HepG2 (cell line): ENCODE results near the gene FCGBP. TPM values are rescaled to one million over a fixed set of nuclear protein-coding genes. Genes with fewer than 3 reads are reported as not detected.

ENCODE experiments used
- ATF7 ChIP-seq, 2 experiments: fragments of 450-650 bp in 1 of 2; sonication (generic) in 1 of 2; formaldehyde crosslinking in 1 of 2; IDR thresholded peaks; 2 replicates each; pipeline versions ENCODE4 v1.4.0 to v1.6.1; 2016 to 2020; ENCODE audit warnings: antibody characterized with exemption in 1 of 2, mild to moderate bottlenecking in 1 of 2, missing genetic modification reagents in 1 of 2
- CHD2 ChIP-seq: IDR thresholded peaks from 2 replicates; pipeline ENCODE4 v1.6.1; 2011; ENCODE audit warnings: low read depth, low read length, improper control_type of control experiment
- FLYWCH1 ChIP-seq: sonication (generic); formaldehyde crosslinking; IDR thresholded peaks from 2 replicates; pipeline ENCODE4 v1.8.1; 2023; ENCODE audit warnings: mild to moderate bottlenecking, missing genetic modification reagents
- IRF2 ChIP-seq: IDR thresholded peaks from 2 replicates; pipeline ENCODE4 v1.6.1; 2018; ENCODE audit warnings: missing genetic modification reagents, missing compliant biosample characterization
- JUNB ChIP-seq: sonication (generic); formaldehyde crosslinking; IDR thresholded peaks from 2 replicates; pipeline ENCODE4 v1.8.0; 2022; ENCODE audit warnings: missing genetic modification reagents, mild to moderate bottlenecking, borderline replicate concordance
- PHF5A ChIP-seq: IDR thresholded peaks from one replicate; pipeline ENCODE4 v1.6.1; 2018; ENCODE audit warnings: low read depth, missing genetic modification reagents; ENCODE audit not compliant: unreplicated experiment
- POLR2AphosphoS2 ChIP-seq: IDR thresholded peaks from 2 replicates; pipeline ENCODE4 v1.6.1; 2011; ENCODE audit warnings: low read depth, low read length, improper control_type of control experiment
- RFX5 ChIP-seq: IDR thresholded peaks from 2 replicates; pipeline ENCODE4 v1.6.1; 2011; ENCODE audit warnings: low read depth, low read length, improper control_type of control experiment
- SMYD3 ChIP-seq: sonication (generic); formaldehyde crosslinking; IDR thresholded peaks from 2 replicates; pipeline ENCODE4 v1.8.1; 2023; ENCODE audit warnings: mild to moderate bottlenecking, missing genetic modification reagents
- SRSF1 ChIP-seq: fragments of 200-400 bp; formaldehyde crosslinking; optimal IDR thresholded peaks from 2 replicates; pipeline ENCODE3; 2017; ENCODE audit warnings: mild to moderate bottlenecking, low read depth, low read length, moderate library complexity
- TMF1 ChIP-seq: sonication (generic); formaldehyde crosslinking; IDR thresholded peaks from 2 replicates; pipeline ENCODE4 v1.8.1; 2022; ENCODE audit warnings: low read depth, missing genetic modification reagents
- ZFYVE20 ChIP-seq: sonication (generic); formaldehyde crosslinking; IDR thresholded peaks from 2 replicates; pipeline ENCODE4 v1.8.0; 2023; ENCODE audit warnings: low read depth, mild to moderate bottlenecking, moderate library complexity, missing genetic modification reagents, borderline replicate concordance
- ZNF121 ChIP-seq: sonication (generic); formaldehyde crosslinking; IDR thresholded peaks from 2 replicates; pipeline ENCODE4 v1.5.0; 2020; ENCODE audit warnings: mild to moderate bottlenecking, missing genetic modification reagents
- ZNF234 ChIP-seq: sonication (generic); formaldehyde crosslinking; conservative IDR thresholded peaks from 2 replicates; pipeline ENCODE4 v1.5.1; 2020; ENCODE audit warnings: mild to moderate bottlenecking, missing genetic modification reagents
- ZNF235 ChIP-seq: sonication (generic); formaldehyde crosslinking; IDR thresholded peaks from 2 replicates; pipeline ENCODE4 v1.8.1; 2023; ENCODE audit warnings: mild to moderate bottlenecking, missing genetic modification reagents, borderline replicate concordance
- ZNF256 ChIP-seq: sonication (generic); formaldehyde crosslinking; conservative IDR thresholded peaks from 2 replicates; pipeline ENCODE4 v1.4.0; 2020; ENCODE audit warnings: missing genetic modification reagents
- ZNF354B ChIP-seq: sonication (generic); formaldehyde crosslinking; IDR thresholded peaks from 2 replicates; pipeline ENCODE4 v1.8.0; 2022; ENCODE audit warnings: mild to moderate bottlenecking, missing genetic modification reagents
- ZNF616 ChIP-seq: sonication (generic); formaldehyde crosslinking; IDR thresholded peaks from 2 replicates; pipeline ENCODE4 v1.5.0; 2020; ENCODE audit warnings: low read depth, mild to moderate bottlenecking, missing genetic modification reagents
- ZNF670 ChIP-seq: sonication (generic); formaldehyde crosslinking; IDR thresholded peaks from 2 replicates; pipeline ENCODE4 v1.8.0; 2022; ENCODE audit warnings: mild to moderate bottlenecking, missing genetic modification reagents, borderline replicate concordance
- ZSCAN29 ChIP-seq: sonication (generic); formaldehyde crosslinking; conservative IDR thresholded peaks from 2 replicates; pipeline ENCODE4 v1.4.0; 2020; ENCODE audit warnings: mild to moderate bottlenecking, missing genetic modification reagents
- polyA plus RNA-seq, 8 experiments: library from polyadenylated mRNA; depleted of rRNA in 3 of 8; stranded (reverse) in 7 of 8; unstranded in 1 of 8; fragments of >200 nt; fragmentation: Illumina TruSeq in 4 of 8; extraction: Trizol in 4 of 8; gene quantifications; 2 replicates each; pipeline versions ENCODE4 v1.2.1 to v1.2.3, GENCODE V29; 2011 to 2016; ENCODE audit warnings: low read depth in 4 of 8, missing spikeins in 1 of 8, mixed read lengths in 1 of 8; ENCODE audit not compliant: insufficient read depth in 1 of 8
- total RNA-seq, 5 experiments: library from RNA; depleted of rRNA; stranded (reverse); fragments of >200 nt; fragmentation: Illumina TruSeq; extraction: Trizol; gene quantifications; 2 replicates each; pipeline ENCODE4 v1.2.3, GENCODE V29; 2016; ENCODE audit warnings: low read depth in 1 of 5
- TF ChIP-seq, protein P1 (sequence below): sonication (generic); formaldehyde crosslinking; IDR thresholded peaks from 2 replicates; pipeline ENCODE4 v1.5.0; 2020; ENCODE audit warnings: mild to moderate bottlenecking, missing genetic modification reagents, borderline replicate concordance
- TF ChIP-seq, protein P2 (sequence below): IDR thresholded peaks from 2 replicates; pipeline ENCODE4 v1.6.1; 2016; ENCODE audit warnings: missing biosample characterization, missing genetic modification reagents, low read depth
- TF ChIP-seq, protein P3 (sequence below): sonication (generic); formaldehyde crosslinking; IDR thresholded peaks from 2 replicates; pipeline ENCODE4 v1.8.0; 2022; ENCODE audit warnings: missing genetic modification reagents, mild to moderate bottlenecking, inconsistent platforms, borderline replicate concordance

Gene FCGBP
- total and polyA plus RNA-seq, 2 of the 13 experiments (the other 11 are each of a cell fraction or from before 2014, with no cell fraction given), result 1.3 to 7.0 TPM

DNA sequence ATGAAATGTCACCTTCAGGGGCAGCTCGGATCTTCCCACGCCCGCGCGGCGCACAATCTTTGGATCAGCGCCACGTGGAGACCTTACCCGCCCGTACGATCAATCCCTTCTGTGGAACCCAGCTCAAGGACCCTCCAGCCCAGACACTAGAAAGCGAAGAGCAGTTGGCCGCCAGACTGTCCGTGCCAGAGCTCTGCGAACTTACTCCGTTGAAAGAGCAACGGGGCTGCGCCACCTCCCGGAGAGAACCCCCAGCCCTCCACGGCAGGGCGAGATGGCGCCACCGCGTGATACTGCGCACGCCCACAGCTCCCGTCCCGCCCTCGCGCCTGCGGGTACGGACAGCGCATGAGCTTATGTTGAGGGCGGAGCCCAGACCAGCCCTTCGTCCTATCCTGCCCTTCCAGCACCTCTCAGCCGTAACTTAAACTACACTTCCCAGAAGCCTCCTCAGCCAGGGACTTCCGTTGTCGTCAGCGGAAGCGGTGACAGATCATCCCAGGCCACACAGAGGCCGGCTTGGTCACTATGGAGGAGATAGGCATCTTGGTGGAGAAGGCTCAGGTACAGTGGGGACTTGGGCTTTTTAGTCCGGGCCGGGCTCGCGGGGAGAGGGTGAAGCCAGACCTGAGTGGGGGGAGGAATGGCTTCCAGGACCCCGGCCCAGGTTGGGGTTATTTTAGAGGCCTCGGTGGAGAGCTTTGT lies 36.4 kb upstream of the FCGBP start, which contains the start of gene PSMC4 (continued):
- TF ChIP-seq ATF7 (IDR thresholded peaks at IDR 0.05) (0 out of 2 replicates have a peak, but pooled peaks have one; percentile 12), ATF7 (CRISPR knock-in tag; IDR thresholded peaks at IDR 0.05) (no peak), ZSCAN29 (CRISPR knock-in tag) (no peak), FLYWCH1 (no peak), SRSF1 (peak; percentile 66), ZNF670 (CRISPR knock-in tag) (no peak), ZNF235 (CRISPR knock-in tag) (no peak), TMF1 (CRISPR knock-in tag) (no peak; the same call in 1 of the 2 replicates), RFX5 (peak; percentile 17; the same call in 1 of the 2 replicates), ZNF234 (CRISPR knock-in tag) (no peak), ZNF354B (CRISPR knock-in tag) (no peak), ZNF256 (CRISPR knock-in tag) (peak; percentile 74; the same call in 1 of the 2 replicates), ZFYVE20 (CRISPR knock-in tag) (no peak), CHD2 (no peak; the same call in 1 of the 2 replicates), SMYD3 (CRISPR knock-in tag) (no peak), ZNF616 (CRISPR knock-in tag) (no peak), JUNB (CRISPR knock-in tag) (no peak), IRF2 (CRISPR knock-in tag) (peak; percentile 96), PHF5A (CRISPR knock-in tag) (peak; percentile 85), ZNF121 (no peak; the same call in 1 of the 2 replicates), POLR2AphosphoS2 (no peak)
- TF ChIP-seq, protein P1, sequence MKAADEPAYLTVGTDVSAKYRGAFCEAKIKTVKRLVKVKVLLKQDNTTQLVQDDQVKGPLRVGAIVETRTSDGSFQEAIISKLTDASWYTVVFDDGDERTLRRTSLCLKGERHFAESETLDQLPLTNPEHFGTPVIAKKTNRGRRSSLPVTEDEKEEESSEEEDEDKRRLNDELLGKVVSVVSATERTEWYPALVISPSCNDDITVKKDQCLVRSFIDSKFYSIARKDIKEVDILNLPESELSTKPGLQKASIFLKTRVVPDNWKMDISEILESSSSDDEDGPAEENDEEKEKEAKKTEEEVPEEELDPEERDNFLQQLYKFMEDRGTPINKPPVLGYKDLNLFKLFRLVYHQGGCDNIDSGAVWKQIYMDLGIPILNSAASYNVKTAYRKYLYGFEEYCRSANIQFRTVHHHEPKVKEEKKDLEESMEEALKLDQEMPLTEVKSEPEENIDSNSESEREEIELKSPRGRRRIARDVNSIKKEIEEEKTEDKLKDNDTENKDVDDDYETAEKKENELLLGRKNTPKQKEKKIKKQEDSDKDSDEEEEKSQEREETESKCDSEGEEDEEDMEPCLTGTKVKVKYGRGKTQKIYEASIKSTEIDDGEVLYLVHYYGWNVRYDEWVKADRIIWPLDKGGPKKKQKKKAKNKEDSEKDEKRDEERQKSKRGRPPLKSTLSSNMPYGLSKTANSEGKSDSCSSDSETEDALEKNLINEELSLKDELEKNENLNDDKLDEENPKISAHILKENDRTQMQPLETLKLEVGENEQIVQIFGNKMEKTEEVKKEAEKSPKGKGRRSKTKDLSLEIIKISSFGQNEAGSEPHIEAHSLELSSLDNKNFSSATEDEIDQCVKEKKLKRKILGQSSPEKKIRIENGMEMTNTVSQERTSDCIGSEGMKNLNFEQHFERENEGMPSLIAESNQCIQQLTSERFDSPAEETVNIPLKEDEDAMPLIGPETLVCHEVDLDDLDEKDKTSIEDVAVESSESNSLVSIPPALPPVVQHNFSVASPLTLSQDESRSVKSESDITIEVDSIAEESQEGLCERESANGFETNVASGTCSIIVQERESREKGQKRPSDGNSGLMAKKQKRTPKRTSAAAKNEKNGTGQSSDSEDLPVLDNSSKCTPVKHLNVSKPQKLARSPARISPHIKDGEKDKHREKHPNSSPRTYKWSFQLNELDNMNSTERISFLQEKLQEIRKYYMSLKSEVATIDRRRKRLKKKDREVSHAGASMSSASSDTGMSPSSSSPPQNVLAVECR (CRISPR knock-in tag), result peak; percentile 80; the same call in 1 of the 2 replicates
- TF ChIP-seq, protein P2, sequence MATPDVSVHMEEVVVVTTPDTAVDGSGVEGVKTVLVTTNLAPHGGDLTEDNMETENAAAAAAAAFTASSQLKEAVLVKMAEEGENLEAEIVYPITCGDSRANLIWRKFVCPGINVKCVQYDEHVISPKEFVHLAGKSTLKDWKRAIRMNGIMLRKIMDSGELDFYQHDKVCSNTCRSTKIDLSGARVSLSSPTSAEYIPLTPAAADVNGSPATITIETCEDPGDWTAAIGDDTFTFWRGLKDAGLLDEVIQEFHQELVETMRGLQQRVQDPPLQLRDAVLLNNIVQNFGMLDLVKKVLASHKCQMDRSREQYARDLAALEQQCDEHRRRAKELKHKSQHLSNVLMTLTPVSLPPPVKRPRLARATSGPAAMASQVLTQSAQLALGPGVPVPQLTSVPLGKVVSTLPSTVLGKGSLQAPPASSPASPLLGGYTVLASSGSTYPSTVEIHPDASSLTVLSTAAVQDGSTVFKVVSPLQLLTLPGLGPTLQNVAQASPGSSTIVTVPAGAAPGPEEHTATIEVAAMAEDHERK (CRISPR knock-in tag), result 0 out of 2 replicates have a peak, but pooled peaks have one; percentile 34
- TF ChIP-seq, protein P3, sequence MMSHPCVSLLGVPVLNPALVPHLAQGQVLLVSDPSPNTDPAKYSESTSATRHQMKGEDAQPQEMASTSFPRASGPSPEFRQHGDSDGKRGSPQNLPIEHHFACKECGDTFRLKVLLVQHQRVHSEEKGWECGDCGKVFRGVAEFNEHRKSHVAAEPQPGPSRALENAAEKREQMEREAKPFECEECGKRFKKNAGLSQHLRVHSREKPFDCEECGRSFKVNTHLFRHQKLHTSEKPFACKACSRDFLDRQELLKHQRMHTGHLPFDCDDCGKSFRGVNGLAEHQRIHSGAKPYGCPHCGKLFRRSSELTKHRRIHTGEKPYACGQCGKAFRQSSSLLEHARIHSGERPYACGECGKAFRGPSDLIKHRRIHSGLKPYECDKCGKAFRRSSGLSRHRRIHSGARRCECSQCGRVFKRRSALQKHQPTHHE (CRISPR knock-in tag), result peak; percentile 93
